Measurements from ENCODE around the gene EIF1B. TPM values are rescaled to one million over a fixed set of nuclear protein-coding genes. Genes with fewer than 3 reads are reported as not detected.

The EIF1B gene
- total RNA-seq, 1 donor from 2014 or later, result 48.1 TPM

GRCh38 chr3:40292637-40293349, 16.7 kb upstream of the EIF1B start:
- DNase-seq (ENCODE audit: low spot score), result no peak
- intact Hi-C loops (cut with micrococcal nuclease), result no loop called here
- no peaks in the 10 kb centered on the region for H3K4me1 Mint-ChIP-seq (ENCODE audit: low read depth)
- no peak overlapping the region for H3K27ac Mint-ChIP-seq
- H3K36me3 Mint-ChIP-seq (ENCODE audit: low read depth), result peaks cover 3% of the 10 kb centered on the region
- H3K4me3 Mint-ChIP-seq (ENCODE audit: low read depth), result no peak overlapping the region
- no peaks in the 10 kb centered on the region for H3K9me3 Mint-ChIP-seq
- no peaks in the 10 kb centered on the region for H3K27me3 Mint-ChIP-seq (ENCODE audit: low read depth)

DNA sequence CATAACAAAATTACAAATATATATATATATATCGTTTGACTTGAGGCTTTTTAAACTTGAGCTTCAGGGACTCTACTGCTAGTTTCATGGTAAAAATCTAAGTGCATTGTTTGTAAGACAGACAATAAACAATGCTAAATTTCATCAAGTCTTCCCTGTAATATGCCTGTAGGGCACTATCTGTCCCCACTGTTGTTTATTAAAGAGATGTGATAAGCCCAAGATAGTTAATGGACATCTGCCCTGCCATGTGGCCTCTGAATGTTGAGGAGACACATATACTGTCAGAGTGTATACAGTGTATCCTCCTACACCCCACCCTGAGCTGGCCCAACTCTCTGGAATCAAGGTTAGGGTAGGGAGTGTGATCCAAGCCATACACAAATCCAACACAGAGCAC, 15.1 kb upstream of the EIF1B start:
- intact Hi-C loops (cut with micrococcal nuclease), result no loop called here
- Mint-ChIP-seq H3K36me3 (ENCODE audit: low read depth) (peaks cover 3% of the 10 kb centered on the region), H3K9me3 (no peaks in the 10 kb centered on the region), H3K27me3 (ENCODE audit: low read depth) (no peaks in the 10 kb centered on the region), H3K4me1 (ENCODE audit: low read depth) (no peaks in the 10 kb centered on the region), H3K4me3 (ENCODE audit: low read depth) (no peak overlapping the region), H3K27ac (no peak overlapping the region)
- no peak for DNase-seq (ENCODE audit: low spot score)

- intact Hi-C loops (cut with micrococcal nuclease), result no loop called here
- Mint-ChIP-seq H3K36me3 (ENCODE audit: low read depth) (no peaks in the 10 kb centered on the region), H3K27me3 (ENCODE audit: low read depth) (peaks cover 2% of the 10 kb centered on the region)
Observed at GRCh38 chr3:40298075-40298474, 11.4 kb upstream of the EIF1B start.

GRCh38 chr3:40299130-40299720, 10.3 kb upstream of the EIF1B start:
- Mint-ChIP-seq H3K27me3 (ENCODE audit: low read depth) (peaks cover 2% of the 10 kb centered on the region), H3K9me3 (no peaks in the 10 kb centered on the region), H3K27ac (no peak overlapping the region), H3K4me1 (ENCODE audit: low read depth) (no peaks in the 10 kb centered on the region), H3K4me3 (ENCODE audit: low read depth) (no peak overlapping the region), H3K36me3 (ENCODE audit: low read depth) (no peaks in the 10 kb centered on the region)
- DNase-seq (ENCODE audit: low spot score), result no peak
- intact Hi-C loops (cut with micrococcal nuclease), result no loop called here

More at GRCh38 chr3:40298075-40298474, 11.4 kb upstream of the EIF1B start:
- H3K9me3 Mint-ChIP-seq, result no peaks in the 10 kb centered on the region
- H3K4me1 Mint-ChIP-seq (ENCODE audit: low read depth), result no peaks in the 10 kb centered on the region
- no peak overlapping the region for H3K4me3 Mint-ChIP-seq (ENCODE audit: low read depth)
- no peak for DNase-seq (ENCODE audit: low spot score)
- no peak overlapping the region for H3K27ac Mint-ChIP-seq

- H3K27ac Mint-ChIP-seq, result no peak overlapping the region
- no peak for DNase-seq (ENCODE audit: low spot score)
- H3K4me1 Mint-ChIP-seq (ENCODE audit: low read depth), result no peaks in the 10 kb centered on the region
- no peak overlapping the region for H3K4me3 Mint-ChIP-seq (ENCODE audit: low read depth)
- intact Hi-C loops (cut with micrococcal nuclease), result no loop called here
- no peaks in the 10 kb centered on the region for H3K9me3 Mint-ChIP-seq
- H3K27me3 Mint-ChIP-seq (ENCODE audit: low read depth), result peaks cover 2% of the 10 kb centered on the region
- H3K36me3 Mint-ChIP-seq (ENCODE audit: low read depth), result no peaks in the 10 kb centered on the region
Observed at GRCh38 chr3:40299721-40300335, 9.7 kb upstream of the EIF1B start.

DNA sequence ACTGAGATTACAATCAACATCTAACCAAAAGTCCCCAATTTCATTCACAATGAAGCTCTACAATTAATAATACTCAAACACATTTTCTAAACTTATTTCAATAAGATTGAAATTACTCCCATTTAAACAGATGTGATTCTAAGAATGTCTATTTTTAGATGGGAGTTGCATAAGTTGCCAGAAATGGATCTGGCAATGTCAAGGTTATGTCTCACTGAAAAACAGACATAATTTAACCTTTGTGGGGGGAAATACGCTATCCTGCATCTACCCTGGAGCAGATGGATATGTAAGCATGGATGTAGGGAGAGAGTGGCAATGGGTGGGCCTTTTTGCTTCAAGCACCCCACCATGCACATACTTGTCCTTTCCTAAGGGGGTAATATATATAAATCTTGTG, 6.7 kb upstream of the EIF1B start:
- H3K9me3 Mint-ChIP-seq, result no peaks in the 10 kb centered on the region
- H3K4me3 Mint-ChIP-seq (ENCODE audit: low read depth), result no peak overlapping the region
- intact Hi-C loops (cut with micrococcal nuclease), result no loop called here

DNA sequence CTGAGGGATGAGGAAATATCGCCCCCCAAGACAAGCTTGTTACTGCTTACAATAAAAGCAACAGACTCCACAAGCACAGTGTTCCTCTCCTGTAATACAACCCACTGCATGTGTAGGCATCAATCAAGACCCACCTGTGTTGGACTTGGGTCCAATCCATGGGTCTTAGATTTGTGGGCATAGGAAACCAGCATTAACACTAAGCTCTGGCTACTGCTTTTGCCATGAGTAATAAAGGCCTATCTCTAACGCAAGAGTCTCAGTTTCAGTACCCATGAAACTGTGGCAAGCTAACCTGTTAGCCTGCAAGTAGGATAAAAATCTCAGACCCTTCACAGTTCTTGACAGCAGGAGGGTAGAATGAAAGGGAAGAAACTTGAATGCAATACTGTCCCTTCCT, 5.2 kb upstream of the EIF1B start:
- Mint-ChIP-seq H3K27ac (no peak overlapping the region), H3K4me1 (ENCODE audit: low read depth) (peaks cover 4% of the 10 kb centered on the region)
- intact Hi-C loops (cut with micrococcal nuclease), result no loop called here

More for the DNA sequence above, 6.7 kb upstream of the EIF1B start:
- Mint-ChIP-seq H3K27me3 (ENCODE audit: low read depth) (peaks cover 2% of the 10 kb centered on the region), H3K4me1 (ENCODE audit: low read depth) (no peaks in the 10 kb centered on the region), H3K27ac (no peak overlapping the region), H3K36me3 (ENCODE audit: low read depth) (no peaks in the 10 kb centered on the region)
- no peak for DNase-seq (ENCODE audit: low spot score)

DNA sequence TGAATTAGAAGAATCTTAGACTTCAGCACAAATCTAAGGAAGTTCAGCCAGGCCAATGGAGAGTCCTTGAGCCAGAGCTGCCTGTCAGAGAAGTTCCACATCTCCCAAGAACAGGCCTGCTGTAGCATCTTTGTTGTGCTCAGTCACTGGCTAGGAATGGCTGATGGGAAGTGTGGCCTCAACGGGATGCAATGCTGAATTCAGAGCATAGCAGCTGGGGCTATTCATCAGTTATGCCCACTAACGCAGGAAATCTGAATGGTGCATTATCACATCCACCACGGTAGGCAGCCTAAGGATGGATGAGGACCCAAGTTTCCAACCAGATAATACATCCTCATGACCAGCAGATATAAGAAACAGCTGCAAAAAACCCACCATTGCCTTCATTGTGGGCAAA, 3.2 kb upstream of the EIF1B start:
- no peak overlapping the region for H3K27ac Mint-ChIP-seq
- peaks cover 2% of the 10 kb centered on the region for H3K27me3 Mint-ChIP-seq (ENCODE audit: low read depth)
- no peaks in the 10 kb centered on the region for H3K9me3 Mint-ChIP-seq
- DNase-seq (ENCODE audit: low spot score), result no peak
- peaks cover 12% of the 10 kb centered on the region for H3K4me1 Mint-ChIP-seq (ENCODE audit: low read depth)
- intact Hi-C loops (cut with micrococcal nuclease), result loop anchor here (5.0 kb wide), 1 partner anchor 1656 kb away; the partner anchor contains the start of gene ULK4
- H3K36me3 Mint-ChIP-seq (ENCODE audit: low read depth), result peaks cover 11% of the 10 kb centered on the region
- H3K4me3 Mint-ChIP-seq (ENCODE audit: low read depth), result no peak overlapping the region

More for the DNA sequence above, 5.2 kb upstream of the EIF1B start:
- peaks cover 2% of the 10 kb centered on the region for H3K27me3 Mint-ChIP-seq (ENCODE audit: low read depth)
- no peak for DNase-seq (ENCODE audit: low spot score)
- H3K9me3 Mint-ChIP-seq, result no peaks in the 10 kb centered on the region
- H3K4me3 Mint-ChIP-seq (ENCODE audit: low read depth), result no peak overlapping the region
- no peaks in the 10 kb centered on the region for H3K36me3 Mint-ChIP-seq (ENCODE audit: low read depth)

GRCh38 chr3:40307176-40307575, 2.3 kb upstream of the EIF1B start:
- no peak for DNase-seq (ENCODE audit: low spot score)
- intact Hi-C loops (cut with micrococcal nuclease), result loop anchor here (5.0 kb wide), 1 partner anchor 1655 kb away; the partner anchor contains the start of gene ULK4
- H3K4me3 Mint-ChIP-seq (ENCODE audit: low read depth), result no peak overlapping the region
- peaks cover 2% of the 10 kb centered on the region for H3K27me3 Mint-ChIP-seq (ENCODE audit: low read depth)
- no peaks in the 10 kb centered on the region for H3K9me3 Mint-ChIP-seq
- peaks cover 17% of the 10 kb centered on the region for H3K4me1 Mint-ChIP-seq (ENCODE audit: low read depth)
- peaks cover 19% of the 10 kb centered on the region for H3K36me3 Mint-ChIP-seq (ENCODE audit: low read depth)
- no peak overlapping the region for H3K27ac Mint-ChIP-seq

- Mint-ChIP-seq H3K9me3 (no peaks in the 10 kb centered on the region), H3K27me3 (ENCODE audit: low read depth) (no peaks in the 10 kb centered on the region), H3K4me3 (ENCODE audit: low read depth) (peak overlapping the region; percentile 100), H3K4me1 (ENCODE audit: low read depth) (peaks cover 20% of the 10 kb centered on the region), H3K27ac (peak overlapping the region; percentile 97), H3K36me3 (ENCODE audit: low read depth) (peaks cover 32% of the 10 kb centered on the region)
- intact Hi-C loops (cut with micrococcal nuclease), result loop anchor here (1.0 to 5.0 kb wide), 5 partner anchors 28 to 1653 kb away; partner anchors contain the start of genes ULK4 and ZNF621
- no peak for DNase-seq (ENCODE audit: low spot score)
Observed at GRCh38 chr3:40308725-40309417, 636 bp upstream of the EIF1B start.

DNA sequence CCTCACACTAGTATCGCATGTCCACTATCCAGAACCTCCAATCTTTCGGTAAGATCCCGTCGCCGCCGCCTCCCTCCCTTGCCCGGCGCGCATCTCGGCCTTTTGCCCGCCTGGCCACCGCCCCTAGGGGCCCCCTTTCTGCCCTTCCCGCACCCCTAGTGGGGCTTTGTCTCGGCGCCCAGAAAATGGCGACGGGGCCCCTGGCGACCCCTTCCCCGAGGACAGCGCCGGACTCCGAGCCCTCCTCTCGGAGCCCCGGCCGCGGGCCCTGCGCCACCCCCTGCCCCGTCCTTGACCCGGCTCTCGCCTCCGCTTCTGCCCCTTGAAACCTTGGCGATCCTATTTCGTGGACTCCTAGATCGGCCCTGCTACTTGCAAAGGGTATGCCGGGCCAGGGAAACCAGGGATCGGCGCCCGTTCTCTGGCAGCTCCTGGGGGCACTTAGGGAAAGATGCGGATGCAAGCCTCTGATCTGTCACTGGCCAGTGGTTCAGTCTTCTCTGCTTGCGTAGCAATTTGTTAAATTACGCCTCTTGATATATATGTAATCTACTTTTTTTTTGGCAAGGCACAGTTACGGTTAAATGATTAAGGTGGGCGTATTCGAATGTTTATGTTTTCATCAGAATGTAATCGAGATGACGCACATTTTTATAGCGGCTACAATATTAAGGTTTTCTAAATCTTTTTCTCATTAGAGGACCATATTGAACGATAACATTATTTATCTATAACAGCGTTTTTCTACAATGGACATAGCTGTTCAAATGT, 603 bp downstream of the EIF1B start:
- DNase-seq (ENCODE audit: low spot score), result no peak
- H3K9me3 Mint-ChIP-seq, result no peaks in the 10 kb centered on the region
- H3K27ac Mint-ChIP-seq, result peak overlapping the region; percentile 97
- peak overlapping the region; percentile 100 for H3K4me3 Mint-ChIP-seq (ENCODE audit: low read depth)
- intact Hi-C loops (cut with micrococcal nuclease), result loop anchor here (1.0 to 5.0 kb wide), 5 partner anchors 27 to 1652 kb away; partner anchors contain the start of genes ULK4 and ZNF621
- peaks cover 20% of the 10 kb centered on the region for H3K4me1 Mint-ChIP-seq (ENCODE audit: low read depth)
- H3K36me3 Mint-ChIP-seq (ENCODE audit: low read depth), result peaks cover 34% of the 10 kb centered on the region
- H3K27me3 Mint-ChIP-seq (ENCODE audit: low read depth), result no peaks in the 10 kb centered on the region

DNA sequence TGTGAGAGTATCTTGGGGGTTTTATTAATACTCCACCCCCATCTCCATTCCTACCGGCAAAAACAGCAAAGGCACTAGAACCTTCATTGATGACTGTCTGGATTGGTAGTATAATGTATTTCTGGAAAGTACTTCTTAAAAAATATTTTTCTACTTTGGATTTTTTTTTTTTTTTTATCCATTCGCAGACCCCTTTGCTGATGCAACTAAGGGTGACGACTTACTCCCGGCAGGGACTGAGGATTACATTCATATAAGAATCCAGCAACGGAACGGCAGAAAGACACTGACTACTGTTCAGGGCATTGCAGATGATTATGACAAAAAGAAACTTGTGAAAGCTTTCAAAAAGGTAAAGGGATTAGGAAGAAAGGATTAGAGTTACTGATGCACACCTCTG, 1.2 kb downstream of the EIF1B start:
- H3K4me1 Mint-ChIP-seq (ENCODE audit: low read depth), result peaks cover 20% of the 10 kb centered on the region
- peak overlapping the region; percentile 55 for H3K27ac Mint-ChIP-seq

More for the DNA sequence above, 1.2 kb downstream of the EIF1B start:
- intact Hi-C loops (cut with micrococcal nuclease), result no loop called here
- Mint-ChIP-seq H3K4me3 (ENCODE audit: low read depth) (peak overlapping the region; percentile 100), H3K36me3 (ENCODE audit: low read depth) (peaks cover 34% of the 10 kb centered on the region), H3K9me3 (no peaks in the 10 kb centered on the region), H3K27me3 (ENCODE audit: low read depth) (no peaks in the 10 kb centered on the region)
- DNase-seq (ENCODE audit: low spot score), result no peak
